ENCODE results near the gene RPS6KB2. TPM values are rescaled to one million over a fixed set of nuclear protein-coding genes. Genes with fewer than 3 reads are reported as not detected.

The RPS6KB2 gene
- total and polyA plus RNA-seq, 9 of the 15 experiments (the other 6 are each of a cell fraction or from before 2014, with no cell fraction given), result 0.42 to 122 (median 82.6) TPM

DNA sequence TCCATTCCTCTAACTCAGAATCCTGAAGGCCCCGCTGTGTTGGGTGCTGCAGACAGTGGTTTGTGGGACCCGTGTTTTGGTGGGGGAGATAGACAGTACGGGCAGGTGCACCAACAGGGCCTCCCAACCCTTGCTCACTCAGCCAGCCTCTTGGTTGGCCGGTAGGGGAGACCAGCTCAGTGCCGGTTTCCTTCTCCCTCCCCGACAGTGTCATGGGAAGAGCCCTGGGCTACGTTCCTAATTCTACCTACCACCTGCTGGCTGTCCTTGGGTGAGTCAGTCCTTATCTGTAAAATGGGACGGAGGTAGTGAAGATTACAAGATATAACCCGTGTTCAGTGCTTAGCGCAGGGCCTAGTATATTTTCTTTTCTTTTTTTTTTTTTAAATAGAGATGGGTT, 34.9 kb downstream of the RPS6KB2 start (continued):
- no peak for TF ChIP-seq SETDB1 (IDR thresholded peaks at IDR 0.05; ENCODE audit: low read length)
- TF ChIP-seq CXXC5 (CRISPR knock-in tag; IDR thresholded peaks at IDR 0.05), result 0 out of 2 replicates have a peak, but pooled peaks have one; percentile 4
- TF ChIP-seq ZNF696 (CRISPR knock-in tag; conservative IDR thresholded peaks at IDR 0.05), result no peak
- TF ChIP-seq KLF6 (CRISPR knock-in tag; IDR thresholded peaks at IDR 0.05; ENCODE audit: borderline replicate concordance), result no peak
- no peak for TF ChIP-seq TAF1 (IDR thresholded peaks at IDR 0.05; ENCODE audit: control insufficient read depth, extremely low read depth, insufficient read depth, low read length, severe bottlenecking)
- TF ChIP-seq, protein P1, sequence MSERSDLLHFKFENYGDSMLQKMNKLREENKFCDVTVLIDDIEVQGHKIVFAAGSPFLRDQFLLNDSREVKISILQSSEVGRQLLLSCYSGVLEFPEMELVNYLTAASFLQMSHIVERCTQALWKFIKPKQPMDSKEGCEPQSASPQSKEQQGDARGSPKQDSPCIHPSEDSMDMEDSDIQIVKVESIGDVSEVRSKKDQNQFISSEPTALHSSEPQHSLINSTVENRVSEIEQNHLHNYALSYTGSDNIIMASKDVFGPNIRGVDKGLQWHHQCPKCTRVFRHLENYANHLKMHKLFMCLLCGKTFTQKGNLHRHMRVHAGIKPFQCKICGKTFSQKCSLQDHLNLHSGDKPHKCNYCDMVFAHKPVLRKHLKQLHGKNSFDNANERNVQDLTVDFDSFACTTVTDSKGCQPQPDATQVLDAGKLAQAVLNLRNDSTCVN (CRISPR knock-in tag; IDR thresholded peaks at IDR 0.05), result no peak
- TF ChIP-seq TARDBP (IDR thresholded peaks at IDR 0.05), result no peak
- no peak for TF ChIP-seq PRPF4 (IDR thresholded peaks at IDR 0.05; ENCODE audit: insufficient read depth, low read depth, low read length, poor library complexity, severe bottlenecking)
- no peak for TF ChIP-seq ZNF140 (CRISPR knock-in tag; IDR thresholded peaks at IDR 0.05)
- TF ChIP-seq ZEB2 (IDR thresholded peaks at IDR 0.05), result peak; percentile 73
- TF ChIP-seq PCBP2 (IDR thresholded peaks at IDR 0.05; ENCODE audit: low read depth, low read length, poor library complexity, severe bottlenecking), result no peak
- TF ChIP-seq JUND (IDR thresholded peaks at IDR 0.05; ENCODE audit: borderline replicate concordance, low read depth, low read length), result peak; percentile 77
- TF ChIP-seq JUND (tag; IDR thresholded peaks at IDR 0.05; ENCODE audit: borderline replicate concordance, low read depth, low read length), result peak; percentile 65; the same call in 1 of the 3 replicates
- TF ChIP-seq ADNP (tag; IDR thresholded peaks at IDR 0.05), result no peak
- TF ChIP-seq, protein P2, sequence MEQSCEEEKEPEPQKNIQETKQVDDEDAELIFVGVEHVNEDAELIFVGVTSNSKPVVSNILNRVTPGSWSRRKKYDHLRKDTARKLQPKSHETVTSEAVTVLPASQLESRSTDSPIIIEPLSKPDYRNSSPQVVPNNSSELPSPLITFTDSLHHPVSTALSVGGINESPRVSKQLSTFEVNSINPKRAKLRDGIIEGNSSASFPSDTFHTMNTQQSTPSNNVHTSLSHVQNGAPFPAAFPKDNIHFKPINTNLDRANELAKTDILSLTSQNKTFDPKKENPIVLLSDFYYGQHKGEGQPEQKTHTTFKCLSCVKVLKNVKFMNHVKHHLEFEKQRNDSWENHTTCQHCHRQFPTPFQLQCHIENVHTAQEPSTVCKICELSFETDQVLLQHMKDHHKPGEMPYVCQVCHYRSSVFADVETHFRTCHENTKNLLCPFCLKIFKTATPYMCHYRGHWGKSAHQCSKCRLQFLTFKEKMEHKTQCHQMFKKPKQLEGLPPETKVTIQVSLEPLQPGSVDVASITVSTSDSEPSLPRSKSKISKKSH (CRISPR knock-in tag; IDR thresholded peaks at IDR 0.05), result no peak
- TF ChIP-seq ZNF707 (CRISPR knock-in tag; conservative IDR thresholded peaks at IDR 0.05), result no peak
- TF ChIP-seq GTF2F1 (IDR thresholded peaks at IDR 0.05; ENCODE audit: low read depth, low read length), result no peak
- no peak for TF ChIP-seq TEAD4 (IDR thresholded peaks at IDR 0.05; ENCODE audit: low read length)
- TF ChIP-seq TEAD4 (CRISPR knock-in tag; IDR thresholded peaks at IDR 0.05; ENCODE audit: borderline replicate concordance), result no peak
- TF ChIP-seq SMAD4 (CRISPR knock-in tag; conservative IDR thresholded peaks at IDR 0.05), result peak; percentile 8; the same call in 1 of the 2 replicates
- no peak for TF ChIP-seq ZNF24 (IDR thresholded peaks at IDR 0.05)
- no peak for TF ChIP-seq RFX1 (IDR thresholded peaks at IDR 0.05)
- no peak for TF ChIP-seq NCOA1 (IDR thresholded peaks at IDR 0.05; ENCODE audit: low read depth)
- TF ChIP-seq, protein P3, sequence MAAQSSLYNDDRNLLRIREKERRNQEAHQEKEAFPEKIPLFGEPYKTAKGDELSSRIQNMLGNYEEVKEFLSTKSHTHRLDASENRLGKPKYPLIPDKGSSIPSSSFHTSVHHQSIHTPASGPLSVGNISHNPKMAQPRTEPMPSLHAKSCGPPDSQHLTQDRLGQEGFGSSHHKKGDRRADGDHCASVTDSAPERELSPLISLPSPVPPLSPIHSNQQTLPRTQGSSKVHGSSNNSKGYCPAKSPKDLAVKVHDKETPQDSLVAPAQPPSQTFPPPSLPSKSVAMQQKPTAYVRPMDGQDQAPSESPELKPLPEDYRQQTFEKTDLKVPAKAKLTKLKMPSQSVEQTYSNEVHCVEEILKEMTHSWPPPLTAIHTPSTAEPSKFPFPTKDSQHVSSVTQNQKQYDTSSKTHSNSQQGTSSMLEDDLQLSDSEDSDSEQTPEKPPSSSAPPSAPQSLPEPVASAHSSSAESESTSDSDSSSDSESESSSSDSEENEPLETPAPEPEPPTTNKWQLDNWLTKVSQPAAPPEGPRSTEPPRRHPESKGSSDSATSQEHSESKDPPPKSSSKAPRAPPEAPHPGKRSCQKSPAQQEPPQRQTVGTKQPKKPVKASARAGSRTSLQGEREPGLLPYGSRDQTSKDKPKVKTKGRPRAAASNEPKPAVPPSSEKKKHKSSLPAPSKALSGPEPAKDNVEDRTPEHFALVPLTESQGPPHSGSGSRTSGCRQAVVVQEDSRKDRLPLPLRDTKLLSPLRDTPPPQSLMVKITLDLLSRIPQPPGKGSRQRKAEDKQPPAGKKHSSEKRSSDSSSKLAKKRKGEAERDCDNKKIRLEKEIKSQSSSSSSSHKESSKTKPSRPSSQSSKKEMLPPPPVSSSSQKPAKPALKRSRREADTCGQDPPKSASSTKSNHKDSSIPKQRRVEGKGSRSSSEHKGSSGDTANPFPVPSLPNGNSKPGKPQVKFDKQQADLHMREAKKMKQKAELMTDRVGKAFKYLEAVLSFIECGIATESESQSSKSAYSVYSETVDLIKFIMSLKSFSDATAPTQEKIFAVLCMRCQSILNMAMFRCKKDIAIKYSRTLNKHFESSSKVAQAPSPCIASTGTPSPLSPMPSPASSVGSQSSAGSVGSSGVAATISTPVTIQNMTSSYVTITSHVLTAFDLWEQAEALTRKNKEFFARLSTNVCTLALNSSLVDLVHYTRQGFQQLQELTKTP (IDR thresholded peaks at IDR 0.05; ENCODE audit: low read depth in 1 of 2, partially characterized antibody in 2 of 2), result no peak
- no peak for TF ChIP-seq STAT5B (CRISPR knock-in tag; IDR thresholded peaks at IDR 0.05)

All from K562 (cell line).